ENCODE results near the gene TRPM2.

DNA sequence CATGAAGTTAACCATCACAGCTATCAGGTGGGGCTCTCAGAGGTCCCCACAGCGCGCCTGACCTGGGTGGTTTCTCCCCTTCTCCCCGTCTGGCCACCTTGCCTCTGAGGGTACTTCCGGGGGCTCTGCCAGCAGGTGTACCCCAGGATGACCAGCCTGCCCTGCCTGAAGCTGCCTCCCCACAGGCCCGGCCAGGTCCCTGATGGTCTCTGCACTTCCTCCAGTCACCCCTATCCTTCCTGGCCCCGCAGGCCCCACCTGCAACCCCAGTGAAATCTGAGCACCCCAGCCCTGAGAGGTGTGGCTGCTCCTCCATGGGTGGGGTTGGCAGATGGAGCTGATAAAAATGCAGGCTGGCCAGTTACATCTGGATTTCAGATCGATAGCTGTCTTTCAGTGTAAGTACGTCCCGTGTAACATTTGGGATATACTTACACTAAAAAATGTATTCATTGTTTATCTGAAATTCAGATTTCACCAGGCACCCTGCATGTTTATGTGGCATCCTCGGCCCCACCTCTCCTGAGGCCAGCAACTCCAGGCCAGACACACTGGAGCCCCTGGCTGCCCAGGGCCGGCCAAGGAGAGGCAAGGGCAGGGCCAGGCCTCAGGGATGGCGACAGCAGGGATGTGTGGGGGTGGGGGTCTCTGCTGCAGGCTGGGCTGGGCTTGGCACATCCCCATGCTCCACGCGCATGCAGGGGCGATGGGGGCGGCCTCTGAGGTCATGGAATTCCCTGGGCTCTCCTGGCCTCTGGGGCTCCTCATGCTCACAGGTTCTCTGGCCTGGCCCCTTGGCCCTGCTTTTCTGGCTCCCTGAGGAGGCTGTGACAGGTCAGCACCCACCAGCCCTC lies 127.0 kb downstream of the TRPM2 start:
- TF ChIP-seq CTCF (IDR thresholded peaks at IDR 0.05) (no peak), POLR2A (IDR thresholded peaks at IDR 0.05) (no peak)
